Prostate gland (tissue), 2 donors: ENCODE measurements around the gene RAVER1.

ENCODE experiments used
- POLR2A ChIP-seq: fragments of 450-650 bp; IDR thresholded peaks from one replicate; pipeline ENCODE4 v1.6.1; 2016; ENCODE audit warnings: antibody characterized with exemption, mild to moderate bottlenecking
- TF ChIP-seq, protein P1 (sequence below), 4 experiments: fragments of 200-600 bp in 2 of 4; fragments of 450-650 bp in 2 of 4; sonication (generic) in 2 of 4; IDR thresholded peaks; 1 replicate in 3 of 4; 2 replicates in 1 of 4; pipeline ENCODE4 v1.5.1; 2016 to 2019; ENCODE audit warnings: antibody characterized with exemption in 4 of 4, mild to moderate bottlenecking in 2 of 4, moderate library complexity in 2 of 4

DNA sequence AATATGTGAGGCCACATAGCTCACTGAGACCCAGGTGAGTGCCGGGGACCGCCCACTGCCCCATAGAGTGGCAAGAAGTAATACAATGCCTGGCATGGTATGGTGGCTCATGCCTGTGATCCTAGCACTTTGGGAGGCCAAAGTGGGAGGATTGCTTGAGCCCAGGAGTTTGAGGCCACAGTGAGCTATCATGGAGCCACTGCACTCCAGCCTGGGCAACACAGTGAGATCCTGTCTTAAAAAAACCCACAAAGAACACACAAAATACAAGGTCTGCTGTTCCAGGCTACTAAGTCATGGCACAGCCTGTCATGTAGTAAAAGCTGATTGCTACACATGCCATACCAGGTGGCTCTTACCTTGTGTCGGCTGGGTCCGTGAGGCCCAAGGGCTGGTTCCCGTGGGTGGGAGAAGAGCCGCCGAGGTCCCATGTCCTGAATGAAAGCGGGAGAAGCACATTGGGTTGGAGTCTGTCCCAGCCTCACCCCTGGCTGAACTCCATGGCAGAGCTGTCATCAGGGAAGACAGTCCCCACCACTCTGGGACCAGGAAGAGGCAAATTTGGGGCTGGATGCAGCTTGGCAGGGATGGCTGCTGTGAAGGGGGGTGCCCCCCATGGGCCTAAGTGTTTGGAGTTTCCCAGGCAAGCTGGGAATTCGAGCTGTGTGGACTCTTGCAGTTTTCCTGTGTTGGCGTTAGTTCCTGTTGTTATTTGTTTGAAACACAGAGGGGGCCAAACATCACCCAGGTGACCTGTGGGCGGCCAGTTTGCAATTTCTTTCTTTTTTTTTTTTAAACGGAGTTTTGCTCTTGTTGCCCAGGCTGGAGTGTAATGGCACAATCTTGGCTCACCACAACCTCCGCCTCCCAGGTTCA is 14.3 kb downstream of the RAVER1 start:
- no peak for TF ChIP-seq POLR2A
- TF ChIP-seq, protein P1, sequence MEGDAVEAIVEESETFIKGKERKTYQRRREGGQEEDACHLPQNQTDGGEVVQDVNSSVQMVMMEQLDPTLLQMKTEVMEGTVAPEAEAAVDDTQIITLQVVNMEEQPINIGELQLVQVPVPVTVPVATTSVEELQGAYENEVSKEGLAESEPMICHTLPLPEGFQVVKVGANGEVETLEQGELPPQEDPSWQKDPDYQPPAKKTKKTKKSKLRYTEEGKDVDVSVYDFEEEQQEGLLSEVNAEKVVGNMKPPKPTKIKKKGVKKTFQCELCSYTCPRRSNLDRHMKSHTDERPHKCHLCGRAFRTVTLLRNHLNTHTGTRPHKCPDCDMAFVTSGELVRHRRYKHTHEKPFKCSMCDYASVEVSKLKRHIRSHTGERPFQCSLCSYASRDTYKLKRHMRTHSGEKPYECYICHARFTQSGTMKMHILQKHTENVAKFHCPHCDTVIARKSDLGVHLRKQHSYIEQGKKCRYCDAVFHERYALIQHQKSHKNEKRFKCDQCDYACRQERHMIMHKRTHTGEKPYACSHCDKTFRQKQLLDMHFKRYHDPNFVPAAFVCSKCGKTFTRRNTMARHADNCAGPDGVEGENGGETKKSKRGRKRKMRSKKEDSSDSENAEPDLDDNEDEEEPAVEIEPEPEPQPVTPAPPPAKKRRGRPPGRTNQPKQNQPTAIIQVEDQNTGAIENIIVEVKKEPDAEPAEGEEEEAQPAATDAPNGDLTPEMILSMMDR (IDR thresholded peaks at IDR 0.05), result no peak
